B cell (primary cell): ENCODE measurements around the gene LAMA3. TPM values are rescaled to one million over a fixed set of nuclear protein-coding genes. Genes with fewer than 3 reads are reported as not detected.

Experiments used
- ATAC-seq: fragments of 200-7000 bp; cut with Tn5 transposase; one replicate; pipeline ENCODE4 v1.10.0; 2021; ENCODE audit warnings: low read depth, mild to moderate bottlenecking, moderate number of reproducible peaks, moderate library complexity
- CTCF ChIA-PET: fragments of 350-600 bp; sonication (Branson Sonifier 250); formaldehyde crosslinking; loops from one replicate; lab custom pipeline; 2021; ENCODE audit warnings: antibody characterized with exemption, inconsistent platforms; lab: Charles Lee
- POLR2A ChIA-PET: fragments of 350-600 bp; sonication (Branson Sonifier 250); formaldehyde crosslinking; loops from one replicate; lab custom pipeline; 2021; ENCODE audit warnings: antibody characterized with exemption; lab: Charles Lee
- DNase-seq: peaks from one replicate; pipeline ENCODE4 v3.0.0; 2013
- H2AFZ ChIP-seq: 2 replicates; pipeline ENCODE4 v1.6.1; 2012; ENCODE audit warnings: mild to moderate bottlenecking, low read depth, low read length; ENCODE audit not compliant: insufficient read depth, poor library complexity, severe bottlenecking
- H3K27ac ChIP-seq, 2 donors: 1 replicate in 1 of 2; 2 replicates in 1 of 2; pipeline ENCODE4 v1.5.1; 2012 to 2013; ENCODE audit warnings: low read length in 2 of 2, mild to moderate bottlenecking in 2 of 2, moderate library complexity in 1 of 2
- H3K27me3 ChIP-seq, 4 experiments: fragments of 200-600 bp in 1 of 4; sonication (generic) in 1 of 4; replicated peaks in 1 of 4; 1 replicate in 2 of 4; 2 replicates in 2 of 4; pipeline versions ENCODE4 v1.6.1 to v1.7.0; 2013 to 2016; ENCODE audit warnings: low read length in 3 of 4, mild to moderate bottlenecking in 2 of 4, mixed read lengths in 1 of 4, moderate library complexity in 1 of 4; ENCODE audit not compliant: insufficient read depth in 4 of 4, control insufficient read depth in 3 of 4; ENCODE audit errors: control extremely low read depth in 1 of 4
- H3K36me3 ChIP-seq, 2 experiments: replicated peaks in 1 of 2; 1 replicate in 1 of 2; 2 replicates in 1 of 2; pipeline versions ENCODE4 v1.6.1 to v1.7.1; 2013; ENCODE audit warnings: low read length in 1 of 2; ENCODE audit not compliant: insufficient read depth in 2 of 2, control insufficient read depth in 1 of 2; ENCODE audit errors: control extremely low read depth in 1 of 2, extremely low read depth in 1 of 2
- H3K4me1 ChIP-seq, 2 donors: fragments of 200-600 bp in 1 of 2; sonication (generic) in 1 of 2; 1 replicate in 1 of 2; 2 replicates in 1 of 2; pipeline versions ENCODE4 v1.5.1 to v1.6.1; 2013 to 2017; ENCODE audit warnings: low read length in 2 of 2; ENCODE audit not compliant: control insufficient read depth in 2 of 2, insufficient read depth in 2 of 2
- H3K4me2 ChIP-seq: replicated peaks from 2 replicates; pipeline ENCODE3; 2012; ENCODE audit warnings: mild to moderate bottlenecking, low read depth, low read length; ENCODE audit not compliant: poor library complexity, severe bottlenecking
- H3K4me3 ChIP-seq, 5 experiments: fragments of 200-600 bp in 1 of 5; sonication (generic) in 1 of 5; 1 replicate in 3 of 5; 2 replicates in 2 of 5; pipeline versions ENCODE4 v1.5.1 to v1.7.0; 2011 to 2016; ENCODE audit warnings: low read length in 4 of 5, mild to moderate bottlenecking in 4 of 5, low read depth in 2 of 5, control low read depth in 1 of 5, moderate library complexity in 1 of 5; ENCODE audit not compliant: insufficient read depth in 1 of 5; ENCODE audit errors: control extremely low read depth in 1 of 5, extremely low read depth in 1 of 5
- H3K79me2 ChIP-seq: fragments of 200-600 bp; sonication (generic); one replicate; pipeline ENCODE4 v1.6.0; 2016; ENCODE audit warnings: low read length; ENCODE audit not compliant: control insufficient read depth, insufficient read depth
- H3K9ac ChIP-seq: fragments of 200-600 bp; sonication (generic); 2 replicates; pipeline ENCODE4 v1.6.1; 2017; ENCODE audit warnings: mild to moderate bottlenecking, low read length, moderate library complexity
- H3K9me3 ChIP-seq, 3 donors: one replicate each; pipeline versions ENCODE4 v1.6.1 to v1.7.1; 2013; ENCODE audit warnings: low read length in 2 of 3; ENCODE audit not compliant: control insufficient read depth in 2 of 3, insufficient read depth in 1 of 3; ENCODE audit errors: control extremely low read depth in 1 of 3
- H4K20me1 ChIP-seq: 2 replicates; pipeline ENCODE4 v1.6.0; 2012; ENCODE audit warnings: mild to moderate bottlenecking, low read length; ENCODE audit not compliant: insufficient read depth, control insufficient read depth, poor library complexity, severe bottlenecking
- H3K27ac Mint-ChIP-seq: one replicate; pipeline ENCODE4 v1.8.0; 2021; ENCODE audit warnings: mixed read lengths
- H3K27me3 Mint-ChIP-seq: one replicate; pipeline ENCODE4 v1.8.0; 2021; ENCODE audit warnings: mixed read lengths
- H3K4me1 Mint-ChIP-seq: one replicate; pipeline ENCODE4 v1.8.0; 2021; ENCODE audit warnings: mixed read lengths
- H3K4me3 Mint-ChIP-seq: one replicate; pipeline ENCODE4 v1.8.0; 2021; ENCODE audit warnings: mixed read lengths
- H3K9me3 Mint-ChIP-seq: one replicate; pipeline ENCODE4 v1.8.0; 2022; ENCODE audit warnings: mixed read lengths; ENCODE audit not compliant: insufficient read depth
- CTCF ChIP-seq: fragments of 200-600 bp; IDR thresholded peaks from one replicate; pipeline ENCODE4 v1.8.0; 2022; ENCODE audit warnings: antibody characterized with exemption, mild to moderate bottlenecking
- EZH2 ChIP-seq: IDR thresholded peaks from 2 replicates; pipeline ENCODE4 v1.6.1; 2012; ENCODE audit warnings: borderline replicate concordance, low read depth, mild to moderate bottlenecking, moderate library complexity, low read length; ENCODE audit not compliant: insufficient read depth, poor library complexity, severe bottlenecking
- WGBS: methylation state at CpG from one replicate; pipeline ENCODE4 v1.1.5; 2013; ENCODE audit warnings: missing lambda C conversion rate; ENCODE audit not compliant: insufficient coverage; 5-methylcytosine and 5-hydroxymethylcytosine counted together
- intact Hi-C: fragments of 100-400 bp; cut with micrococcal nuclease; formaldehyde crosslinking; loops from one replicate; pipeline ENCODE4 v1.10.0; 2022
- polyA plus RNA-seq: library from polyadenylated mRNA; depleted of rRNA; stranded (reverse); fragments of >200 nt; gene quantifications from 2 replicates; pipeline ENCODE4 v1.2.3, GENCODE V29; 2012
- total RNA-seq, 2 donors: library from RNA; stranded (reverse); fragments of 120-200 nt in 1 of 2; gene quantifications; 1 replicate in 1 of 2; 2 replicates in 1 of 2; pipeline versions ENCODE4 v1.2.3 to v1.2.4, GENCODE V29; 2013 to 2022

LAMA3 gene
- total and polyA plus RNA-seq, 2 donors (not counting 1 experiment from before 2014, with no cell fraction given): 0.03 to 0.32 TPM

GRCh38 chr18:23958036-23958435 lies 268.8 kb downstream of the LAMA3 start:
- no peak overlapping the region for H3K27ac Mint-ChIP-seq
- no peaks in the 10 kb centered on the region for H3K9me3 ChIP-seq
- no peaks in the 10 kb centered on the region for H3K4me1 Mint-ChIP-seq
- 100% methylated on average over 8 of the region's 10 CpGs for WGBS
- intact Hi-C loops: no loop called here
- DNase-seq (no peak), ATAC-seq (no peak)
- no peaks in the 10 kb centered on the region for H3K27me3 Mint-ChIP-seq
- no peak overlapping the region for H3K4me2 ChIP-seq
- no peak overlapping the region for H3K4me3 Mint-ChIP-seq
- H3K9ac ChIP-seq: no peak overlapping the region
- H3K36me3 ChIP-seq: no peaks in the 10 kb centered on the region
- TF ChIP-seq CTCF: no peak
- no peak for TF ChIP-seq EZH2
- ChIA-PET CTCF (interaction anchor here (1.1 kb wide), 1 partner anchor 25 kb away, joined by 3 read pairs; no protein-coding TSS in a partner anchor), POLR2A (no interaction called here)
- H3K79me2 ChIP-seq: no peaks in the 10 kb centered on the region
- no peaks in the 10 kb centered on the region for H4K20me1 ChIP-seq
- no peak overlapping the region for H3K27ac ChIP-seq
- H3K9me3 Mint-ChIP-seq: no peaks in the 10 kb centered on the region
- H3K27me3 ChIP-seq: no peaks in the 10 kb centered on the region
- H2AFZ ChIP-seq: no peak overlapping the region
- H3K4me3 ChIP-seq: no peak overlapping the region
- no peaks in the 10 kb centered on the region for H3K4me1 ChIP-seq

GRCh38 chr18:23963443-23964165 lies 274.4 kb downstream of the LAMA3 start:
- peak overlapping the region; percentile 7 for H2AFZ ChIP-seq
- Mint-ChIP-seq H3K27me3 (no peaks in the 10 kb centered on the region), H3K4me3 (no peak overlapping the region), H3K9me3 (no peaks in the 10 kb centered on the region), H3K27ac (peak overlapping the region; percentile 64), H3K4me1 (peaks cover 47% of the 10 kb centered on the region)
- no peaks in the 10 kb centered on the region for H3K27me3 ChIP-seq
- H3K36me3 ChIP-seq: no peaks in the 10 kb centered on the region
- no peak overlapping the region for H3K4me3 ChIP-seq
- TF ChIP-seq EZH2 (no peak), CTCF (no peak)
- ChIA-PET CTCF (interaction anchor here (0.9 to 2.0 kb wide), 2 partner anchors 47 to 155 kb away, joined by 3 to 5 read pairs; no protein-coding TSS in a partner anchor), POLR2A (no interaction called here)
- no peak overlapping the region for H3K4me2 ChIP-seq
- DNase-seq (no peak), ATAC-seq (no peak)
- peaks cover 45 to 52% of the 10 kb centered on the region in 2 donors for H3K4me1 ChIP-seq
- H3K27ac ChIP-seq: no peak overlapping the region
- no peaks in the 10 kb centered on the region for H3K79me2 ChIP-seq
- H3K9me3 ChIP-seq: no peaks in the 10 kb centered on the region
- H4K20me1 ChIP-seq: no peaks in the 10 kb centered on the region
- no peak overlapping the region for H3K9ac ChIP-seq
- intact Hi-C loops: loop anchor here (1.0 kb wide), 1 partner anchor 156 kb away; no protein-coding TSS in a partner anchor
- no CpG with 5 or more reads among the region's 3 CpGs for WGBS
